H1 (cell line): ENCODE results near the gene LLGL1. TPM values are rescaled to one million over a fixed set of nuclear protein-coding genes. Genes with fewer than 3 reads are reported as not detected.

Experiments
- ASH2L ChIP-seq: fragments of 200-600, 300-600 bp; sonication (generic); IDR thresholded peaks from one replicate; pipeline ENCODE4 v1.7.1; 2017; ENCODE audit warnings: low read length
- BACH1 ChIP-seq: IDR thresholded peaks from 2 replicates; pipeline ENCODE4 v1.6.1; 2012; ENCODE audit warnings: low read length, improper control_type of control experiment
- CHD7 ChIP-seq: fragments of 300-600 bp; sonication (generic); IDR thresholded peaks from 2 replicates; pipeline ENCODE4 v1.7.1; 2012; ENCODE audit warnings: low read length, moderate library complexity, mild to moderate bottlenecking, inconsistent platforms; ENCODE audit not compliant: insufficient replicate concordance
- GTF2F1 ChIP-seq: IDR thresholded peaks from 2 replicates; pipeline ENCODE4 v1.6.1; 2012; ENCODE audit warnings: low read depth, low read length, improper control_type of control experiment, borderline replicate concordance
- HDAC2 ChIP-seq, 2 experiments: fragments of 300-600 bp in 1 of 2; sonication (generic) in 1 of 2; IDR thresholded peaks; 2 replicates each; pipeline ENCODE4 v1.6.1; 2011 to 2012; ENCODE audit warnings: low read depth in 2 of 2, low read length in 2 of 2, mild to moderate bottlenecking in 2 of 2, moderate library complexity in 2 of 2, borderline replicate concordance in 1 of 2, inconsistent platforms in 1 of 2
- KDM1A ChIP-seq: fragments of 200-600, 300-600 bp; sonication (generic); IDR thresholded peaks from 2 replicates; pipeline ENCODE4 v1.7.1; 2016; ENCODE audit warnings: mild to moderate bottlenecking, low read length, borderline replicate concordance
- MAX ChIP-seq: IDR thresholded peaks from 2 replicates; pipeline ENCODE4 v1.6.1; 2012; ENCODE audit warnings: inconsistent platforms
- SAP30 ChIP-seq: fragments of 300-600 bp; sonication (generic); IDR thresholded peaks from 2 replicates; pipeline ENCODE4 v1.7.1; 2012; ENCODE audit warnings: low read length, moderate library complexity, mild to moderate bottlenecking, inconsistent platforms; ENCODE audit not compliant: insufficient read depth, insufficient replicate concordance
- SP1 ChIP-seq: IDR thresholded peaks from 2 replicates; pipeline ENCODE4 v1.6.1; 2011; ENCODE audit warnings: low read depth, low read length
- TAF7 ChIP-seq: optimal IDR thresholded peaks from 2 replicates; pipeline ENCODE3; 2011; ENCODE audit warnings: low read depth, mild to moderate bottlenecking, inconsistent platforms, low read length, moderate library complexity, borderline replicate concordance
- polyA plus RNA-seq, 7 experiments: library from polyadenylated mRNA; depleted of rRNA in 3 of 7; stranded (reverse) in 5 of 7; unstranded in 2 of 7; fragments of >200 nt in 5 of 7; fragments of 200-250 nt in 2 of 7; gene quantifications; 1 replicate in 5 of 7; 2 replicates in 1 of 7; 4 replicates in 1 of 7; pipeline versions ENCODE4 v1.2.1 to v1.2.3, GENCODE V29; 2011 to 2013; ENCODE audit warnings: missing spikeins in 2 of 7, mixed read lengths in 2 of 7
- total RNA-seq: library from RNA; stranded (reverse); fragmentation: NEBNext Ultra II Directional; extraction: Animal tissue kit (Norgen Biotek cat#: 25700); gene quantifications from 2 replicates; pipeline ENCODE4 v1.2.1, GENCODE V29; 2021

LLGL1 gene
- total and polyA plus RNA-seq, 2 of the 8 experiments (the other 6 are each of a cell fraction or from before 2014, with no cell fraction given): 71.3 to 107 TPM

- TF ChIP-seq CHD7 (no peak), SAP30 (no peak), KDM1A (peak; percentile 66; the same call in 1 of the 2 replicates), MAX (no peak), HDAC2 (IDR thresholded peaks at IDR 0.05; ENCODE audit: borderline replicate concordance in 1 of 2, low read depth in 2 of 2, low read length in 2 of 2) (0 out of 4 replicates have a peak, but pooled peaks of 1 of the 2 experiments have one; percentile 42), SP1 (no peak), TAF7 (no peak), BACH1 (no peak), GTF2F1 (no peak), ASH2L (no peak)
Observed at GRCh38 chr17:18259621-18260331, 34.3 kb downstream of the LLGL1 start (continued).
